Embryonic facial prominence (tissue), 1 donor: Measurements from ENCODE around the gene ITFG2.

ENCODE experiments used
- DNase-seq: peaks from one replicate; pipeline ENCODE4 v3.0.0-alpha.2; 2016; ENCODE audit errors: extremely low spot score

Gene ITFG2

DNA sequence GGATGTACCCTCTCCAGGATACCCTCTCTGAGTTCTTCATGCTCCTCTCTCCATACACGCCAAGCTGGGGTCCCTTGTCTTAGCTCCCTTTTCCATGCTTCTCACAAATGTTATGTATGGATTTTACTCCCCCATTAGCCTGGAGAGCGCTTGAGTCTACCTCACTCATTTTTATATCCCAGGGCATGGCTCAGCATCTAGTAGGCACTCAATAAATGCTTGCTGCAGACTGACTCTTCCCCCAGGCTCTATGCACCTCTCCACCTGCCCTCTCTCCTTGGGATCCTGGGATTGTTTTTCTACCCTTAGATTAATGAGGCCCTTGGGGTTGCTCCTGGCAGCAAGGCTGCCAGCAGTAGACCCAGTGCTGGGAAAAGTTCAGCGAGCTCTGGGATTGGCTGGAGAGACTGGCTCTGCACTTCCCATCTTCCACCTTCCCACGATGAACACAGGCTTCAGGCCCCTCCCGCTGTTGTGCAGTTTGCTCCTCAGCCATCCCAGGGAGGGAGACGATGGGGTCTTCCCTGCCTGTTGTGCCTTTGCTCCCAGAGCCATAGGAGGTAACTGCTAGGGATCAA lies 20.2 kb downstream of the ITFG2 start:
- no peak for DNase-seq

DNA sequence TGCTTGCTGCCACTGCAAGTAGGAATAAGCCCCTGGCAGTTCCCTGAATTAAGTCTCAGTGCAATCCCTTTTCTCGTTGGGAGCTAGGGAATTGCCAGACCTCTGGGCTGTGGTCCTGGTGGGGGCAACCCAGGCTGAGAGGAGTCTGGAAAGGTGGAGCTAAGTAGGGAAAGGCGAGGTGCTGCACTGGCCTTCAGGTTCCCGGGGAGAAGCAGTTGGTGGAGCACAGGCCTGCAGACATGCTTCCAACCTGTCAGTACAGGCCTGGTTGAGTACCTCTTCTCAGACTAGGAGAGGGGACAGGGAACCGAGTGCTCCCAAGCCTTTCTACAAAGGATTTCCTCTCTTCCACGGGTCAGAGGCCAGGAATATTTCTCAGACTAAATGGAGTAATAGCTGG lies 20.9 kb downstream of the ITFG2 start:
- no peak for DNase-seq

DNA sequence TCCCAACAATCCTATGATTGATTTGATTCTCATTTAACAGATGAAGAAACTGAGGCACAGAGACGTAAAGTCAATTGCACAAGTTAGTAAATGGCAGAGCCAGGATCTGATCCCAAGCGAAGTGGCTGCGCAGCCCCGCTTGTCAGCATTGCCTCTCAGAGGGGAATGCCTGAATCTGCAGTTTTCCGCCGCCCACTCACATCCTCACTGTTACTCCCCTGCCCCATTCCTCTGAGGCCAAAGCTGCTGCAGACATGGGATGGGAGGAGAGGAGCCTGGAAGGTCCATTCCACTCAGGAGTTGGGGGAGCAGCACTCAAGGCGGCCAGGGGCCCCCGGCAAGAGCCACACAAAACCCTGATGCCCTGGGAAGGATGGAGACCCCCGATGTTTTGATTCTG lies 21.3 kb downstream of the ITFG2 start:
- no peak for DNase-seq

DNA sequence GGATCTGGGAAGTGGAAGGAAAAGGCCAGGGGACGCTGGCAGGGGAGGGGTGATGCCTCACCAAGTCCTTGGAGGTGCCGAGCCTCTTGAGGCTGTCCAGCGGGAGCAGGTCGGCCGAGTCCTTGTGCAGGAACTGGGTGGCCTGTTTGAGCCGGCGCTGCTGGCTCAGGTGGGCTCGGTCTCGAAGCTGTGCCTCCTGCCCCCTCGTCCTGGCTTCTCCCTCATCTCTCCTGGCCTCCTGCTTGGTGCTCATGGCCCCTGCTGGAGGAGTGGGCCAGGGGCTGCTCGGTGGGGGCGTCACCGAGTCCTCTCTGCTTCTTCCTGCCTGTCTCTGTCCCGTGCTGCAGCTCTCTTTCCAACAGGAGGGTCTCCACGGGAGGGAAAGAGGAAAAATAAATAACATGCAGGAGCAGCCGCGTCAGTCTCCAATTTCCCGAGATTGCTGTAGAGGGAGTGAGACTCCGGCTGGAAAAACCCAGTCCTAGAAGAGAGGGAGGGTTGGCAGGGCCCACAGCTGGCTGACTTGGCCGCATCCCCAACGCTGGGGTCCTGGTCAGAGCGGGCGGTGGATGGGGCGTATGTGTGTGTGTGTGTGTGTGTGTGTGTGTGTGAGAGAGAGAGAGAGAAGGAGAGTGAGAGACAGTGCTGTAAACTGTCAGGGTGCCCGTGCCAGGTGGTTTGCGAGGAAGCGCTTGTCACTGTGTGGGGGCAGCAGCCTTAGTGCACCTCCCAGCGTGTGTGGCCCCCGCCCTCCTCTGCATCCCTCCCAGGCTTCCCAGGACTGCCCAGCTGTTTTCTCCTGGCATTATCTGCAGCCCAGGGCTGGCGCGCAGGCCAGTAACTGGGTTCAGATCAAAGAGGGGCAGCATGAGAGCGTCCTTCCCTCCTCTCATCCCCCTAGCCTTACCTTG lies 22.4 kb downstream of the ITFG2 start, which contains the start of gene NRIP2:
Gene NRIP2, minus strand, starts transcription at position 455 of the 911 bp plus-strand sequence. Its CDS starts 52 bp downstream, at position 403.
- peak; percentile 75 for DNase-seq

DNA sequence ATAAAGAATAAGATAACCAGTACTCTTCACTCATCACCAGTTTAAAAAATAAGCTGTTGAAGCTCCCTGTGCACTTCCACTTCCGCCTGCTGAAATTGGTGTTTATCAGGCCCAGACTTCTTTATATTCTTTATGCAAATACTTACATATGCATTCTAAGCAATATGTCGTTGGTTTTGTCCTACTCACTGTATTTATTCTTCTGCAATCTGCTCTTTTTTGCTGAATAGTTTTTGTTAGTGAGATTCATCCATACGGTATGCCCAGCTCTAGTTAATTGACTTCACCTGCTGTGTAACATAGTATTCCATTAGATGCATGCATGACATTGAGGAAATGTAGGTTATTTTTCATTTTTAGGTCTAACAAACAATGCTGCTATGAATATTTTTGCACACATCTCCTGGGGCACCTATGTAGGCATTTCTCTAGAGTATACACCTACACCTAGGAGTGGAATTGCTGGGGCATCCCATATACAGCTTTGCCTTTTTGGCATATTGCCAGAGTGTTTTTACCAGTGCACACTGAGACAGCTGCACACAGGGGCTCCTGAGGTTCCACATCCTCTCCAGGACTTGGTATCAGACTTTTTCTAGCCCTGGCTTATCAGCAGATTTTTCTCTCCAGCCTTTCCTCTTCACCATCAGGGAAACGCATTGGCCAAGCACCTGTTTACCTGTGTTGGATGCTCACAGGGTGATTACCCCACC lies 23.4 kb downstream of the ITFG2 start:
- DNase-seq, result no peak

DNA sequence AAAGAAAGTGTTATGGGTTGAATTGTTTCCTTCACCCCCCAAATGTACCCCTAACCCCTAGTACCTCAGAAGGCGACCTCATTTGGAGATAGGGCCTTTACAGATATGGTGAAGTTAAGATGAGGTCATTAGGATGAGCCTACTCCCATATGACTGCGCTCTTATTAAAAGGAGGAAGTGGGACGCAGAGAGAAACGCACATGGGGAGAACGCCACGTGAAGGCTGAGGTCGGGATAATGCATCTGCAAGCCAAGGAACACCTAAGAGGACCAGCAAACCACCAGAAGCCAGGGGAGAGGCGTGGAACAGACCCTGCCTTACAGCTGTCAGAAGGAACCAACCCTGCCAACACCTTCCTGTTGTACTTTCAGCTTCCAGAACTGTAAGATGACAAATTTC lies 24.1 kb downstream of the ITFG2 start:
- DNase-seq, result no peak

DNA sequence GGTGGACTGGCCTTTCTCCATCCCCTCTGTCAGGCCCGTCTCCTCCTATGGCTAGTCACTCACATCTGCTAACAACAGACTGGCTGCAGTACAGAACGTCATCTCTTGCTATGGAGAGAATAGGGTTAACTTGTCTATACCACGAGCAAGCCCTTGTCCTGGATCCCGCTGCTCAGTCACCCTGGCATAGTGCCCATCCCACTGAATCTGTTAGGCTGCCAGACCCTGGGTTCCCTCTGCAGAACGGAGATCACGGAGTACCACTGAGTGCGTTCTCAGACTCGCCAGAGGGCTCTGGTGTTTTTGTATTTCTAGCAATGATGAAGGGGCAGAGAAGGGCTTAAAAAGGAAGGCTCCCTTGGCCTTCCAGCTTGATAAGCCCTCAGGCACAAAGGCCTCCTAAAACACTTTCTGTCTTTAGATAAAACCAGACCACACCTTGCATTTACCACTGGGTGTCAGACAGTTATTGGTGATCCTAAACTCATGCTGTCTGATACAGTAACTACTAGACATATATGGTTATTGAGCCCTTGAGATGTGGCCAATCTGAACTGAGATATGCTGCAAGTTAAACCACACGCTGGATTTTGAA lies 28.7 kb downstream of the ITFG2 start:
- DNase-seq, result no peak

DNA sequence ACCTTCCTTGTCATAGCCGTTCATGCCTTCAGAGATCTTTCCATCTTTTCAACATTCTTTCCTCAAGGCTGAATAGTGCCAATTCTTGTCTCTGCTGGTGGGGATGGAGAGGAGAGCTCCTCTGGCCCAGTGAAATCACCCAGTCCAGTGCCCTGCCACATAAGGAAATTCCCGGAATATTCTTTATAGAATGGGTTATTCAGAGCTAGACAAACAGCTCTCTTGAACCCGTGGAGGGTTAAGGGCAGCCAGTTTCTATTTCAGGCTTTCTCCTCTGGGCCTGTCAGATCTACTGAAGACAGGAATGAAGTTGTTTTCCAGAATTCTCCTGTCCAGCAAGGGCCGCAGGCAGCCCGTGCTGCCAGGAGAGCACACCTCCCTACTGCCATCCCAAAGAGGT lies 30.5 kb downstream of the ITFG2 start:
- DNase-seq, result no peak

DNA sequence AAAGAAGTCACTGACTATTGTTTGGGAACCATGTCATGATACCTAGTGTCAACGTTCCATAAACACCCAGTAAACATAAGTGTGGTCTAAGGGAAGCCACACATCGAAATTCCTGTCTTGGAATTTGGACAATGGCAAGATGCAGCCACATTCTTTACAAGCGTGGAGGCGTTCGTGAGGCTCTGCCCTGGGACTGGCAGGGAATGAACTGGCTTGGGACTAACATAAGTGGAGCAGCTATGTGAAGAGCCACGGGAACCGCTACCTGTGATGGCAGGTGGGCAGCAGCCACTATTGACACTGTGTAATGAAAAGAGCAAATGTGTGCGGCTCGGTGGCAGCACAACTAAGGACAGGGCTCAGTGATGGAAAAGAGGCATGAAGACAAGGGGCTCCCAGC lies 32.3 kb downstream of the ITFG2 start:
- no peak for DNase-seq

DNA sequence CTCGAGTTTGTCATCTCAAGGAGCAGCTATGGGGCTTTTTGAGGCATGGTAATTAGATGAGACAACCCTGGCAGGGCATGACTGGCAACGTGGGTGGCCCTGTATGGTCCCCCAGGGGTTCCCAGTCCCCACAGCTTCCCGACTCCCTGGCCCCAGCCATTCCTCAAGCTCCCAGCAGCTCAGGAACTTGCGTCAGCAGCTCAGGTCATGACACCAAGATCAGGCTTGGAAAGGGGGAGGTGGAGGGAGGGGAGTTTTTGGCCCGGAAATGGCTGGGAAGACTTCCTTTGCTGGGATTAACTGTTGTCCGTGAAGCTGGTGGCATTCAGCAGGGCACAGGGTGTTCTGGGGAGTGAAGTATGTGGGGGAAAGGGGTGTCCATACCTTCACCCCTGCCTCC lies 32.8 kb downstream of the ITFG2 start:
- DNase-seq, result no peak

DNA sequence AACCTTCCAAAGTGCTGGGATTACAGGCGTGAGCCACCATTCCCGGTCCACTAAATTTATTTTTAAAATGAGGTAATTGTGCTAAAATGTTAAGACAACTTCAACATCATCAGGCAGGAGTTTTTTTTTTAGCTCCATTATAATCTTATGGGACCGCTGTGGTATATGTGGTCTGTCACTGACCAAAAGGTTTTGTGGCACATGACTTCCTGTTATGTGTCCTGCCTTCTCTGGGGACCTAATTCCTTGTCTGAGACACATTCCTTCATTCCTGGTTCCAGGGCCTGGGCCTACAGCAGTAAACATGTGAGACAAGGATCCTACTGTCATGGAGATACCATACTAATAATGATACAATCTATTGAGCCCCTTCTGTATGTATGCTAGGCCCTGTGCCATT lies 39.5 kb downstream of the ITFG2 start:
- DNase-seq, result no peak

DNA sequence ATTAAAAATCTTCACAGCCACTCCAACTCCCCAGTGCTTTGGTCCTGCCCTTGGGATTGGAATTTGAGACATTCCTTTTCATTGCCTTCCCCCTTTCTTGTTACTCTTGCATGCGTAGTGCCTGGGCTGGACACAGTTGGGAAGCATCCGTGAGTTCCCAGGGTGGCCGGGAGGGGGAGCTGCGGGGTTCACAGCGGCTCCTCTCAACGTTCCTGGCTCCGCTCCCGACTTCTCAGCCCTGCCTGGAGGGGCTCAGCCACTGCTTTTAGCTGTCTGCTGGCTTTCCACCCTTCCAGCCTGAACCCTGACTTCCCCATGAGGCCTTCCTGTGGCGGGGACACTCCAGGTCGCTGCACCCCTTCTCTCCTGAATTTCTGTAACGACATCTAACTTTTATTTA lies 41.2 kb downstream of the ITFG2 start:
- no peak for DNase-seq

DNA sequence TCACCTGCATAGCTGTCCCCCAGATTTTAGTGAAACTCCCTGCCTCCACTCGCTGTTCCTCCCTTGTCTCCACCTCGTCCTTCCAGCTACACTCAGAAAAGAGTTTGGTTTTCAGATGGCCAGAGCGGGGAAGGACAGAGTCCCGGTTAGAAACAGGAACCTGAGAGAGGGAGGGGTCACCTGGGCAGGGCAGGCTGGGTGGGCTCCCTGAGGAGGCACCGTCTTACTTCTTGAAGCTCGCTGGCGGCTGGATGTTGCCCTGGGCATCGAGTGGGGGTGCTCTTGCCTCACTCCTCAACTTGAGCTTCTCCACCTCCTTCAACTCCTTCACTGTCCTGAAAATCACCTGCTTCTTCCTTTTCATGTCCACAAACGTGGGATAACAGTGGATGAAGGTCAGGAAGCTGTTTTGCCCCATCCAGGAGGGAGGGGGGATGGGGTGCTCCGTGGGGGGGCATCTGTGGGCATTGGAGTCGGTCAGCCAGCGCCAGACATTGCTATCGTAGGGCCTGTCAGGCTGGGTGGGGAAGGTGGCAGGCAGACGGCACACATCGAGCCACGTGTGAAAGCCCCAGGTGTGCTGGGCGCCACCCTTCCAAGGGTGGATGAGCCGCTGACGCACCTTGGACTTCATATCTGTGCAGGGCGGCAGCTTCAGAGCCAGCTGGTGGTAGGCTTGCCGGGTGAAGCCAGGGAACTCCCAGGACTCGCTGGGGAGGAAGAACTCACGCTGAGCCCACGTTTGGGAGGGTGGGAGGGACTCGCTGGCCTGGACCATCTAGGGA lies 42.4 kb downstream of the ITFG2 start:
- DNase-seq, result no peak

DNA sequence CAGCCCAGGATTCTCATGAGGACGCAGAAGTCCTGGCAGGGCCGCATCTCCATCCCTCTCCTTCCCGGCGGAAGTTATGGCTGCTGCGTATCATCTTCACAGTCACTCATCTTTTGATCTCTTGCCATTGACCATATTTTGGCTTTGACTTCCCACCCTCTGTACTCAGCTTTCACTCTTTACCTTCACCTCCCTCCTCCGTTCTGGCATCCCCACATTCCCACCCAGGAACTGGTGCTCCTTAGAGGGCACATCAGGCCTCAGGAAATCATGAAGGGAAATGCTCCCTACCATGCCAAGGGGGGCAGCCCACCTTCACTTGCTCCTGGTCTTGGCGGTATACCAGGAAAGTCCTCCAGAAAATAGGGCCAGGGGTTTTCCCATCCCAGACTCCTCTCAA lies 43.1 kb downstream of the ITFG2 start:
- no peak for DNase-seq

DNA sequence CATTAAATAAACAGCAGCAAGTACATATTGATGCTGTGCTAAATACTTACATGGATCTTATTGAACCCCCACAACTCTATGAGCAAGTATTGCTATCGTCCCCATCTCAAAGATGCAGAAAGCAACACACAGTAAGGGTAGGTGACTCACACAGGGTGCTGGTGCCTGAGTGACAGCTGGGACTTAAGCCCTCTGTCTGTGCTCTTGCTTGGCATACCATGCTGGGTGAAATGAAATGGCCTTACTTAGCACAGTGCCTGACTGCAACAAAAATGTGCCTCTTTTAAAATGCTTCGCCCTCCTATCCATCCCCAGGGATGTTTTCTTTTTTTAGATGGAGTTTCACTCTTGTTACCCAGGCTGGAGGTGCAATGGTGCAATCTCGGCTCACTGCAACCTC lies 43.6 kb downstream of the ITFG2 start:
- no peak for DNase-seq

DNA sequence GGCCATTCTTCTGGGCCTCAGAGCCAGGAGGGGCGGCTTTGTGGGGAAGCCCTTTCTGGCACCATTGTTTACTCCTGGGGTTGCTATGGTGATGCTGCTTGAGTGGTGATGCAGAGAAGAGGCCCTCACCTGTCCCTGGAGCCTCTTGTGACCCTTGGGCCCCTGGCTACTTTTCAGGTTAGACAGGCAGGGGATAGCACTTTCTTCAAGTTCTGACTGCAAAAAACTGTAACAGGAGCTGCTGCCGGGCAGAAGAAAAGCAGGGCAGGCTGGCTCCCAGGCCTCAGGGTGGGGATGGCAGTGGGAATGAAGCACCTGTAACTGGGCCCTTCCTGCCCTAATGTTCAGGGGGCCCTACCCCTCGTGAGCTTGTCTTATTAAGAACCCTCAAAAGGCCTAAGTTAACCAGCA lies 44.6 kb downstream of the ITFG2 start, which contains the start of gene TEX52:
Gene TEX52, minus strand, starts transcription at position 19 of the 411 bp plus-strand sequence. Its CDS starts 13 bp downstream, at position 6.
- no peak for DNase-seq

DNA sequence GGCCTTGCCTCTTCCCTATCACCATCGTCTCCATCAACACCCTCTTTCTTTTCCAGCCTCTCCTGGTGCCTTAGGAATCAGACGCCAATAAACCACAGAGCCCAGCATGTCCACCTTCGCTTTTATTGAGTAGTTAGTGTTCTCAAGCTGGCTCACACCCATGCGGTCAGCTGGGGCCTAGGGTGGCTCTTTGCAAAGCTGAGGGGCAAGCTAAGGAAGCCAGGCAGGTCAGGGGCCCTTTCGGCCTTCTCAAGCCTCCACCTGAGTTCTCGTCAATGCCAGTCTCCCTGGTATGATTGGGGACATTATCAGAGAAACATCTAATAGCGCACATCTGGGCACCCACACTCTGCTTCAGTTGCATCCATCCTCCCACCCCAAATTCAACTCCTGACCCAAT lies 45.1 kb downstream of the ITFG2 start:
- no peak for DNase-seq

DNA sequence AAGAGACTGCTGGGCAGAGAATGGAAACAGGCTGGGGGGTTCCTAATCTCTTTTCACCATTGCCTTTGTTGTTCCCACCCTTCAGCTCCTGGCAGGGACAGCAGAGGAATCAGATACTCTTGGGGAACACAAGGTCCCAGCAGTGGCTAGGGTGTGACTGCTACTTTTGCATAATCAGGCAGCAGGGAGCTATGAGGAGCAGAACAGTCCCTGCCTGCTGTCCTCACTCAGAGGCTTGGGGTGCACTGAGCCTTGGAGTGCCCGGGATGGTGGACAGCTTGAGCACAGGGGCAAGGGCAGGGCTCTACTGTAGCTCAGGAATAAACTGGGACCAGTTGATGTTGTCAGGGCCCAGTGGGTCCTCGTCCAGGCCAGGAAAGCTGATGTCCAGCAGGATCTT lies 45.9 kb downstream of the ITFG2 start:
- no peak for DNase-seq

DNA sequence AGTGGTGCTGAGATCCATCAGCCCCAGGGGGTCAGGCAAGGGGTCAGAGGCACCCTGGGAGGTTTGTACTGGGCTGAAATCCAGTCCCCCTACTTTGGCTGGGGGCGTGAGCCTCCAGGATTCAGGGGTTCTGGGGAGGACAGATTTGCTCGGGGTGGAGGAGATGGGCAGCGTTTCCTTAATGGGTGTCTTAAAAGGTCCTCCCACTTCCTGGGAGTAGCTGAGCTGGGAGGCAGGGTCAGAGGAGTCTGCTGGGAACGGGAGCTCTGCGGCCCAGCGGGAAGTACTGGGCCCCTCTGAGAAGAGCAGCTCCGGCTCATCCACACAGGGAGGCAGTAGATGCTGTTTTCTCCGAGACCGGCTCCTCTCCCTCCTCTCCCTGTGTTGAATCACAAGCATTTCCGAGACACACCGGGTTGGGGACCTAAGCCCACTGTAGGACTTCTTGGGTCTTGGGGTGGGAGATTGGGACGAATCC lies 46.5 kb downstream of the ITFG2 start:
- DNase-seq, result no peak

DNA sequence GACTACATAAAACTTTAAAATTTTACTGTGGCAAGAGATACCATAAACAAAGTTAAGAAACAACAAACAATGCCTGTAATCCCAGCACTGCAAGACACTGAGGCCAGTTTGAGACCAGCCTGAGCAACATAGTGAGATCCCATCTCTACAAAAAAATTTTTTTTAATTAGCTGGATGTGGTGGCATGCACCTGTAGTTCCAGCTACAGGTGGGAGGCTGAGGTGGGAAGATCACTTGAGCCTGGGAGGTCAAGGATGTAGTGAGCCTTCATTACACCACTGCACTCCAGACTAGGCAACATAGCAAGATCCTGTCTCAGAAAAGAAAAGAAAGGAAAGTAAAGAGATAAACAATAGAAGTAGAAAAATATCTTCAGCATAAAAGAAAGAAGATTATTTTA lies 47.7 kb downstream of the ITFG2 start:
- DNase-seq, result no peak

DNA sequence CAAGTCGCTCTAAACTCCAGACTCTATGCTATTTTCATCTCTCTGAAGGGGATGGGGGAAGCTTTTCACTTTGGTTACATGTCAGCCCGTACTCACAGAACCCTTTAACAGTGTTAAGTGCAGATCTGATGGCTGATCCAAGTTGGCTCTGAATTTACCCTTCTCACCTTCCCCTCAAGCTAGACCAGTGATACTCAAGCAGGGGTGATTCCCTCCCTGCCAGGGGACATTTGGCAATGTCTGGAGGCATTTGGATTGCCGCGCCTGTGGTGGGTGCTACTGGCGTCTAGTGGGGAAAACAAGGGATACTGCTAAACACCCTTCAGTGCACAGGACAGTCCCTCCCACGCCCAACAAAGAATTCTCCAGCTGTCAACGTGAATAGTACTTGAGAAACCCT lies 50.4 kb downstream of the ITFG2 start:
- DNase-seq, result no peak
